Measurements from ENCODE around the gene TENM4.
"Not testable (repeated sequence)": the region's sequence is repeated elsewhere in the genome, so short reads cannot be mapped to it uniquely, and the experiment has no call there.

Gene TENM4

GRCh38 chr11:79193663-79194310, 247.0 kb downstream of the TENM4 start:
- no peak for DNase-seq (ENCODE audit: extremely low spot score)
- ChIA-PET CTCF (no interaction called here), POLR2A (no interaction called here)
- no peak for TF ChIP-seq SUZ12 (IDR thresholded peaks at IDR 0.05)
- TF ChIP-seq ZNF384 (IDR thresholded peaks at IDR 0.05): no peak
- no peak for TF ChIP-seq SP1 (IDR thresholded peaks at IDR 0.05)
- TF ChIP-seq FOXA1 (IDR thresholded peaks at IDR 0.05): no peak
- no peak for TF ChIP-seq CTBP1 (IDR thresholded peaks at IDR 0.05; ENCODE audit: borderline replicate concordance)

- TF ChIP-seq ARNT (IDR thresholded peaks at IDR 0.05): no peak
- TF ChIP-seq PKNOX1 (IDR thresholded peaks at IDR 0.05): no peak
- TF ChIP-seq HDGF (IDR thresholded peaks at IDR 0.05; ENCODE audit: borderline replicate concordance): no peak
- no peak for TF ChIP-seq FOXK2 (IDR thresholded peaks at IDR 0.05)
- no peak for TF ChIP-seq FOXM1 (IDR thresholded peaks at IDR 0.05; ENCODE audit: borderline replicate concordance)
- TF ChIP-seq ELF4 (IDR thresholded peaks at IDR 0.05): no peak
- TF ChIP-seq ZNF384 (IDR thresholded peaks at IDR 0.05): no peak
- TF ChIP-seq FOXA1 (IDR thresholded peaks at IDR 0.05): no peak
- no peak for TF ChIP-seq TARDBP (IDR thresholded peaks at IDR 0.05)
- TF ChIP-seq SP1 (IDR thresholded peaks at IDR 0.05): no peak
- TF ChIP-seq L3MBTL2 (conservative IDR thresholded peaks at IDR 0.05): no peak
- no peak for TF ChIP-seq CTBP1 (IDR thresholded peaks at IDR 0.05; ENCODE audit: borderline replicate concordance)
- no peak for TF ChIP-seq SUZ12 (IDR thresholded peaks at IDR 0.05)
- TF ChIP-seq BHLHE40 (IDR thresholded peaks at IDR 0.05; ENCODE audit: borderline replicate concordance): no peak
- TF ChIP-seq LEF1 (IDR thresholded peaks at IDR 0.05; ENCODE audit: borderline replicate concordance): no peak
- TF ChIP-seq NFRKB (IDR thresholded peaks at IDR 0.05): no peak
- DNase-seq (ENCODE audit: extremely low spot score): no peak
- ChIA-PET CTCF (interaction anchor here (0.6 kb wide), 1 partner anchor 416 kb away, joined by 3 read pairs; no protein-coding TSS in a partner anchor), POLR2A (no interaction called here)
These were observed 248.0 kb downstream of the TENM4 start for GRCh38 chr11:79192836-79193235.

- CTCF ChIA-PET; POLR2A ChIA-PET; DNase-seq (ENCODE audit: extremely low spot score): not testable (repeated sequence)
These were observed 249.1 kb downstream of the TENM4 start for GRCh38 chr11:79191716-79192115.

- POLR2A ChIA-PET; DNase-seq (ENCODE audit: extremely low spot score): not testable (repeated sequence)
- CTCF ChIA-PET: interaction anchor here (1.0 kb wide), 1 partner anchor 21 kb away, joined by 4 read pairs; no protein-coding TSS in a partner anchor
These were observed 250.3 kb downstream of the TENM4 start for GRCh38 chr11:79190553-79190952.

- no peak for TF ChIP-seq ZNF384 (IDR thresholded peaks at IDR 0.05)
- no peak for TF ChIP-seq NFRKB (IDR thresholded peaks at IDR 0.05)
- no peak for TF ChIP-seq ARNT (IDR thresholded peaks at IDR 0.05)
- no peak for TF ChIP-seq SUZ12 (IDR thresholded peaks at IDR 0.05)
- no peak for TF ChIP-seq PKNOX1 (IDR thresholded peaks at IDR 0.05)
- TF ChIP-seq TARDBP (IDR thresholded peaks at IDR 0.05): no peak
- no peak for TF ChIP-seq ELF4 (IDR thresholded peaks at IDR 0.05)
- no peak for TF ChIP-seq BHLHE40 (IDR thresholded peaks at IDR 0.05; ENCODE audit: borderline replicate concordance)
- TF ChIP-seq CTBP1 (IDR thresholded peaks at IDR 0.05; ENCODE audit: borderline replicate concordance): no peak
- TF ChIP-seq SP1 (IDR thresholded peaks at IDR 0.05): no peak
- TF ChIP-seq FOXA1 (IDR thresholded peaks at IDR 0.05): no peak
- no peak for DNase-seq (ENCODE audit: extremely low spot score)
- ChIA-PET CTCF (interaction anchor here (1.0 kb wide), 1 partner anchor 20 kb away, joined by 4 read pairs; no protein-coding TSS in a partner anchor), POLR2A (no interaction called here)
These were observed 251.2 kb downstream of the TENM4 start for GRCh38 chr11:79189601-79190000.

- ChIA-PET CTCF (no interaction called here), POLR2A (no interaction called here)
- no peak for TF ChIP-seq HDGF (IDR thresholded peaks at IDR 0.05; ENCODE audit: borderline replicate concordance)
- TF ChIP-seq PKNOX1 (IDR thresholded peaks at IDR 0.05): no peak
- TF ChIP-seq ARNT (IDR thresholded peaks at IDR 0.05): no peak
- no peak for TF ChIP-seq ELF4 (IDR thresholded peaks at IDR 0.05)
- no peak for TF ChIP-seq LEF1 (IDR thresholded peaks at IDR 0.05; ENCODE audit: borderline replicate concordance)
- TF ChIP-seq CTBP1 (IDR thresholded peaks at IDR 0.05; ENCODE audit: borderline replicate concordance): no peak
- no peak for TF ChIP-seq SP1 (IDR thresholded peaks at IDR 0.05)
- TF ChIP-seq FOXM1 (IDR thresholded peaks at IDR 0.05; ENCODE audit: borderline replicate concordance): no peak
- no peak for TF ChIP-seq TARDBP (IDR thresholded peaks at IDR 0.05)
- no peak for TF ChIP-seq FOXA1 (IDR thresholded peaks at IDR 0.05)
- DNase-seq (ENCODE audit: extremely low spot score): no peak
These were observed 251.8 kb downstream of the TENM4 start for GRCh38 chr11:79189055-79189454.

GRCh38 chr11:79186669-79187068, 254.2 kb downstream of the TENM4 start:
- CTCF ChIA-PET: no interaction called here
- POLR2A ChIA-PET: no interaction called here
- TF ChIP-seq FOXA1 (IDR thresholded peaks at IDR 0.05) (no peak), HDGF (IDR thresholded peaks at IDR 0.05; ENCODE audit: borderline replicate concordance) (no peak), SUZ12 (IDR thresholded peaks at IDR 0.05) (no peak), L3MBTL2 (conservative IDR thresholded peaks at IDR 0.05) (no peak), NFRKB (IDR thresholded peaks at IDR 0.05) (no peak)
- no peak for DNase-seq (ENCODE audit: extremely low spot score)

Measured in HEK293T (cell line).